ENCODE data around the gene BCO1. TPM values are rescaled to one million over a fixed set of nuclear protein-coding genes. Genes with fewer than 3 reads are reported as not detected.

BCO1 gene
- total and polyA plus RNA-seq, 12 donors: 0.03 TPM; not detected in 11

GRCh38 chr16:81263470-81264220, 25.2 kb downstream of the BCO1 start:
- intact Hi-C loops (cut with DNase I): no loop called here
- H3K27me3 ChIP-seq: no peaks in the 10 kb centered on the region
- H3K9me3 ChIP-seq (replicated peaks in 1 of 3): no peaks in the 10 kb centered on the region
- no peak for TF ChIP-seq POLR2A (IDR thresholded peaks at IDR 0.05)
- no peak for TF ChIP-seq CTCF (IDR thresholded peaks at IDR 0.05)
- no peak overlapping the region for H3K4me3 ChIP-seq
- H3K4me1 ChIP-seq (replicated peaks in 1 of 2): no peaks in the 10 kb centered on the region
- peak overlapping the region in 1 of 5 donors; percentile 30 for H3K27ac ChIP-seq
- whole genome bisulfite sequencing, 4 donors: 34 to 40% (median 37%) methylated on average over 11 of the region's 11 CpGs
- H3K36me3 ChIP-seq (replicated peaks in 1 of 2): no peaks in the 10 kb centered on the region
- peak; percentile 17 to 66 (median 28) for DNase-seq

GRCh38 chr16:81264386-81264785, 25.9 kb downstream of the BCO1 start:
- intact Hi-C loops (cut with DNase I): no loop called here

GRCh38 chr16:81265052-81265451, 26.6 kb downstream of the BCO1 start:
- Histone ChIP-seq H3K4me1 (replicated peaks in 1 of 2) (no peaks in the 10 kb centered on the region), H3K36me3 (replicated peaks in 1 of 2) (no peaks in the 10 kb centered on the region), H3K4me3 (no peak overlapping the region), H3K27ac (no peak overlapping the region), H3K27me3 (no peaks in the 10 kb centered on the region), H3K9me3 (replicated peaks in 1 of 3) (no peaks in the 10 kb centered on the region)
- no peak for TF ChIP-seq CTCF (IDR thresholded peaks at IDR 0.05)
- TF ChIP-seq POLR2A (IDR thresholded peaks at IDR 0.05): no peak
- WGBS, 4 donors: 82 to 96% (median 89%) methylated on average over 2 of the region's 2 CpGs
- intact Hi-C loops (cut with DNase I): no loop called here
- no peak for DNase-seq

More at GRCh38 chr16:81264386-81264785, 25.9 kb downstream of the BCO1 start:
- no peaks in the 10 kb centered on the region for H3K4me1 ChIP-seq (replicated peaks in 1 of 2)
- no peaks in the 10 kb centered on the region for H3K9me3 ChIP-seq (replicated peaks in 1 of 3)
- no peak overlapping the region for H3K4me3 ChIP-seq
- peak overlapping the region in 1 of 5 donors; percentile 30 for H3K27ac ChIP-seq
- H3K36me3 ChIP-seq (replicated peaks in 1 of 2): no peaks in the 10 kb centered on the region
- WGBS, 4 donors: 70 to 76% (median 74%) methylated on average over 7 of the region's 7 CpGs
- TF ChIP-seq CTCF (IDR thresholded peaks at IDR 0.05): no peak
- no peak for TF ChIP-seq POLR2A (IDR thresholded peaks at IDR 0.05)
- DNase-seq: no peak
- H3K27me3 ChIP-seq: no peaks in the 10 kb centered on the region

GRCh38 chr16:81265658-81266451, 27.4 kb downstream of the BCO1 start:
- H3K4me3 ChIP-seq: no peak overlapping the region
- H3K9me3 ChIP-seq (replicated peaks in 1 of 3): no peaks in the 10 kb centered on the region
- TF ChIP-seq CTCF (IDR thresholded peaks at IDR 0.05) (no peak), POLR2A (IDR thresholded peaks at IDR 0.05) (no peak)
- no peaks in the 10 kb centered on the region for H3K4me1 ChIP-seq (replicated peaks in 1 of 2)
- H3K27me3 ChIP-seq: no peaks in the 10 kb centered on the region
- DNase-seq: peak; percentile 28 to 63 (median 51)
- intact Hi-C loops (cut with DNase I): no loop called here
- no peaks in the 10 kb centered on the region for H3K36me3 ChIP-seq (replicated peaks in 1 of 2)
- WGBS, 4 donors: 69 to 73% (median 70%) methylated on average over 4 to 5 of the region's 5 CpGs
- H3K27ac ChIP-seq: no peak overlapping the region
